Measurements from ENCODE around the gene SLC16A11.
"Not testable (repeated sequence)": the region's sequence is repeated elsewhere in the genome, so short reads cannot be mapped to it uniquely, and the experiment has no call there.

The SLC16A11 gene

GRCh38 chr17:7043497-7044198, at the start of gene SLC16A11:
Gene SLC16A11 (minus strand): TSS chr17:7044092. CDS start chr17:7043513, 579 bp downstream.
- DNase-seq, result no peak

GRCh38 chr17:7091311-7092005, 47.6 kb upstream of the SLC16A11 start:
- DNase-seq, result not testable (repeated sequence)

GRCh38 chr17:7089570-7089969, 45.7 kb upstream of the SLC16A11 start:
- not testable (repeated sequence) for DNase-seq

DNA sequence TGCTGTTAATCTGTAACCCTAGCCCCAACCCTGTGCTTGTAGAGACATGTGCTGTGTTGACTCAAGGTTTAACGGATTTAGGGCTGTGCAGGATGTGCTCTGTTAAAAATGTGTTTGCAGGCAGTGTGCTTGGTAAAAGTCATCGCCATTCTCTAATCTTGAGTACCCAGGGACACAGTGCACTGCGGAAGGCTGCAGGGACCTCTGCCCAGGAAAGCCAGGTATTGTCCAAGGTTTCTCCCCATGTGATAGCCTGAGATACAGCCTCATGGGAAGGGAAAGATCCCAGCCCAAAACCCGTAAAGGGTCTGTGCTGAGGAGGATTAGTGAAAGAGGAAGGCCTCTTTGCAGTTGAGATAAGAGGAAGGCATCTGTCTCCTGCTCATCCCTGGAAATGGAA, 44.5 kb upstream of the SLC16A11 start:
- not testable (repeated sequence) for DNase-seq

DNA sequence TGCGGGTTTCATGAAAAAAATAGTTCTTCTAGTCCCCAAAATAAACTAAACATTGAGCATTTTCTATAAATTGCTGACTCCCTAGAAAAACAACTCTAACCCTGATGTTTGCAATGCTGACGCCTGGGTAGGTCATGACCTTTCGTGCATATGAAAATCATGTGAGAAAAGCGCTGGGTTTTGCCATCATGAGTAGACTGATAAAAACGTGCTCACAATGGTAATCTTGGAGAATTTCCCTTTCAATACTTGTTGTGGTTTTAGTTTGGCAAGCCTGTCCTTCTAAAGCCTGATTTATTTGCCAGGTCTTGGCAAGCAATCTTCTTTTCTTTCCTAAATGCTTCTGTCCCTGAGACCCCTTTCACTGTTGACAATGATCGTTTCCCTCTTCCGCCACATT, 40.2 kb upstream of the SLC16A11 start:
- no peak for DNase-seq

DNA sequence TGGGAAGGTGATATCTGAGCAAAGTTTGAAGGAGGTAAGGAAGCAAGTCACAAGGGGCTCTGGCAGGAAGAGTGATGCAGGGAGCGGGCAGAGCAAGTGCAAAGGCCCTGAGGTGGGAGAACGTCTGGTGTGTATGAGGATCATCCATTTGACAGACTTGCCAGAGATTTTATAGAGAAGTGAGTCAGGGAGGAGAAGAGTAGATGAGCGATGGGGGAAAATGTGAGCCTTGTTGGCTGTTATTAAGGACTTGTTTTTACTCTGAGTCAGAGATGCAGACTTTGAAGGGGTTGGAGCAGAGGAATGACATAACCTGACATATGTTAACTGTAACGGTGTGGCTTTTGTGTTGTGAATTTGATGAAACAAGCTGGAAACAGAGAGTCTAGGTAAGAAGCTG, 39.7 kb upstream of the SLC16A11 start:
- no peak for DNase-seq

GRCh38 chr17:7081341-7082062, 37.6 kb upstream of the SLC16A11 start:
- DNase-seq, result no peak

DNA sequence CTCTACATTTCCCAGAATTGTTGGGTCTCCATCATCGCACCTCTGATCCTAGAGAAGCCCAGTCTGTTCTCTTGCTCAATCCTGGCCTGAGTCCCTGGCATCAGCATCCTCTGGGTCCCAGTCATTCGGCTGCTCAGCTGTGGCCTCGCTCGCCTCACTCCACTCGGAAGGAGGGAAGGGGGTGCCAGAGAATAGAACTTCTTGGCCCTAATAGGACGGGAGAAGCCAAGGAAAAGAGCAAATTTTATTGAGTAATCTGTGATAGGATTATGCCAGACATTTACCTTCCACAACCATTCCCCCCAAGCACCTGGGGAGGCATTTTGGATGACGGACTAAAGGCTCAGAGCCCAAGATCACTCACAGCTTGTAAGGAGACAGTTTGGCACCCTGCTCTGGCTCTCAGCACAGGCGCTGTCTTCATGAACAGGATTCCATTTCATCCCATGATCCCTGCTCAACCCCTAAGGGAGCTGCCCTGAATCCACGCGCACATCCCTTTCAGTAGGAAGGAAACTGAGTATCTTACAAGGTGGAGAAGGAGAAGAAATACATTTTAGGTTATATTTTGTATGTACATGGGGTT, 36.7 kb upstream of the SLC16A11 start:
- no peak for DNase-seq

DNA sequence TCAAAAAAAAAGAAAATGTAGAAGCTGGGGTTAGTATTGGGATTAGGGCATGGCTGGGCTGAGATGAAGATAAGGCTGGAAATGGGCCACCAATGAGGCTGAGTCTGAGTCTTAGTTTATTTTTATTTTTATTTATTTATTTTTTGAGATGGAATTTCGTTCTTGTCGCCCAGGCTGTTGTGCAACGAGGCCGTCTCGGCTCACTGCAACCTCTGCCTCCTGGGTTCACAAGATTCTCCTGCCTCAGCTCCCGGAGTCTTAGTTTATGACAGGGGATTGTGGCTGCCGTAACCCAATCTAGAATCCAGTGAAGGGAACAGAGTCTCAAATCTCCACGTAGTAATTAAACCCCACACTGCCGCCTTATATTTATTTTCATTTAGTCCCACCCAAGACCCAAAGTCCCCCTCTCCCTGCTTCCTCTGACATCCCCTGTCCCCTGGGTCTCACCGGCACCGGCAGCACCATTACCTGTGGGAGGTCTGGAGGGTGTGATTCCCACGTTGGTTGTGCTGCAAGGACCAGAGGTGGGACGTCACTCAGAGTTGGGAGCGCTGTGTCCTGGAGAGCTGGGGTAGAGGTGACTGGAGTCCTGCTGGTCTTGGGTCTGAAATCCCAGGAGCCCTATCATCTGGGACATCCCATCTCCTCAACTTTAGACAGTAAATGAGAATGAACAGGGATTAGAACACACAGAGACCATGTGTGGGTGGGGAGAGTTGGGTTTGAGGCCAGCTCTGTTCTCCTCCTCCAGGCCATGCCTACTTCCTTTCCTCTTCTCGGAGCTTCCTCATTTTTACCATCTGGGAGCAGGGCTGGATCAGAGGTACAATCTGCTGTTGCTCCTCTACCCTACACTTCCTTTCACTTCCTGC, 35.9 kb upstream of the SLC16A11 start, which contains the start of gene CLEC10A:
CLEC10A (minus strand) TSS at position 671 of the 875 bp plus-strand sequence. CDS start 1,439 bp downstream, outside the sequence.
- no peak for DNase-seq

DNA sequence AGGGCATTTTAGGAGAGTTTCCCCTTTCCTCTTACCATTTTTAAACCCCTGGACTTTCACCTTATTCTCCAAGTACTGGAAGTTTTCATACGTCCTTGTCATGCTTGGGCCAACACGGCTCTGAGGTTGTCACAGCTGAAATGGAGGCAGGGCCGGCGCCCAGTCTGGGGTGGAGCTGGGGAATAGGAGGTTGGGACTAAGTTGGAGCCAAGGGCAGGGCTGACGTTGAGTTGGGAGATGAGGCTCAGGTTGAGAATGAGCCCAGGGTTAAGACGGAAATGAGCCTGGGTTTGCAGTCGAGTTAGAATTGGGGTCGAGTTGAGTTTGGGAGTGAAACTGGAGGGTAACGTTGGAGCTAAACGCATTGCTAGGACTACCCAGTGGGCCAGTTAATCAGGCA, 34.8 kb upstream of the SLC16A11 start:
- no peak for DNase-seq

GRCh38 chr17:7077911-7078546, 34.1 kb upstream of the SLC16A11 start:
- no peak for DNase-seq

GRCh38 chr17:7074931-7075330, 31.0 kb upstream of the SLC16A11 start:
- DNase-seq, result no peak

DNA sequence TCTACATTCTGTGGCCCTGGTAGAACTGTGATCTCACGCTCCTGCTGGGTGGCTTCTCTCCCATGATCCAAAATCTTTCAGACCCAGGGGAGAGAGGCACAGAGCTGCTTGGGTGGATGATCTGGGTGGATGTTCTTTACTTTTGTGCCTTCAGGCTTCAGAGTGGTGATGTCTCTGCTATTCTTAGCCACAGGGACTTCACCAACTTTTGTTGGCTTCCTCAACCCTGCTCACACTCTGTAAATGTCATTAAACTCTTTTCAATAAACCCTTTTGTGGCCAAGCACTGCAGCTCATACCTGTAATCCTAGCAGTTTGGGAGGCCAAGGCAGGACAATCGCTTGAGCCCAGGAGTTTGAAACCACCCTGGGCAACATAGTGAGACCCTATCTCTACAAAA, 28.5 kb upstream of the SLC16A11 start:
- DNase-seq, result no peak

GRCh38 chr17:7070712-7071111, 26.8 kb upstream of the SLC16A11 start:
- no peak for DNase-seq

DNA sequence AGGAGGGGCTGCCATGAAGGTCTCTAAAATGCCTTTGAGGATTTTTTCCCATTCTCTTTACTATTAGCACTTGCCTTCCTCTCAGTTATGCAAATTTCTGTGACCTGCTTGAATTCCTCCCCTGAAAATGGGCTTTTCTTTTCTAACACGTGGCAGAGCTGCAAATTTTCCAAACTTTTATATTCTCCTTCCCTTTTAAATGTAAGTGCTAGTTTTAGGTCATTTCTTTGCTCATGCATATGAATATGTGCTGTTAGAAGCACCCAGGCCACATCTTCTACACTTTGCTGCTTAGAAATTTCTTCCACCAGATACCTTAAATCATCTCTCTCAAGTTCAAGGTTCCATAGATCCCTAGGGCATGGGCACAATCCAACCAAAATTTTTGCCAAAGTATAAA, 24.4 kb upstream of the SLC16A11 start:
- no peak for DNase-seq

- no peak for DNase-seq
Observed at GRCh38 chr17:7067198-7067597, 23.3 kb upstream of the SLC16A11 start.

- peak; percentile 65 for DNase-seq
Observed at GRCh38 chr17:7064261-7064660, 20.4 kb upstream of the SLC16A11 start.

DNA sequence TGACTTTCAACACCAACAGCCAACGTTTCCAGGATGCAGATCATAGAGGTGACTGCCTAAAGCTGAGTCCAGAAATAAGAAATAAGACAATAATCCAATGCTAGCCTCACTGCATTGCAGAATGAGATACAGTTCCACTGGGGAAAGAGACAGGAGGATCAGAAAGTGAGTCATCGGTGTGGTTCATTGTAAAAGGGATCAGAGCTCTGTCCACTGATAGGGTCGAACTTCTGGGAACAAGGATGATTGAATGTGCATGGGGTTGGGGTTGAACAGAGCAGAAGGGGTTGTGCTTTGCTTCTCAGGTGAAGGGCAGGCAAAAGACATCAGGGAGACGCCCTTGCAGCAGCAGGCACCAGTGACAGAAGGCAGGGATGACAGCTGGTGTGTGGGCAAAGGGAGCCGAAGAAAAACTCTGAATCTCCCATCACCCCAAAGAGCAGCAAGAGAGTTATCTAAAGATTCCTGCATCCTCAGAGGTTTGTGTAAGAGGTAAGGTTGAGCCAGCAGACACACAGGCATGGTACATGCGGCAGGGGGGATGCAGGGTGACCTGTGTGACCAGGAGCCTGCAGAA, 19.7 kb upstream of the SLC16A11 start:
- no peak for DNase-seq

- no peak for DNase-seq
Observed at GRCh38 chr17:7060165-7060891, 16.4 kb upstream of the SLC16A11 start.

DNA sequence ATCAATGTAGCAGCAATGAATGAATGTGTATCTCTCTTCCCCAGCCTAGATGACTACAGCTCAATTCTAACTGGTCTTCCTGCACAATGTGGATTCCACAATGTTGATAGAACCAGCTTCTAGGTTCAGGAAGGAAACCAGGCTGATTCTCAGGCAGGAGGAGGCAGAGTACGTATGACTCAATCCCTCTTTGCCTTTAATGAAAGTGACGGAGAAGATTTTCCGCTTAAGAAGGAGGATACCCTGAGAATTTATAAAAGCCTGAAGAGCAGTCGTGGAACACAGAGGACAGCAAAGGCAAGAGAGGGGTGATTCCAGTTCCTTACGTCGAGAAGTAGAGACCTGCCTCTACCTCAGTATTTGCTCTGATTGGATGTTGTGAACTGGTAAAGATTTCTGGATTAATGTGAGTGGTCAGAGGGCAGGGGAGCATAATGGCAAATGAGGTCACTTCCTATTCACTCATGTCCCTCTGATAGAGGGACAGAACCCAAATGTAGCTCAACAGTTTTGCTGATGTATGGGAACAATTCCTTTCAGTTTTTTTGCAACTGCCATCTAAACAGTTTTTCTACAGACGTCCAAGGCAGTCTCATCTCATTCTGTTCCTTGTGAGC, 15.0 kb upstream of the SLC16A11 start:
- DNase-seq, result no peak

All from right hindlimb (tissue), 1 donor.